IMR-90 (cell line): Measurements from ENCODE around the gene CPSF4L. TPM values are rescaled to one million over a fixed set of nuclear protein-coding genes. Genes with fewer than 3 reads are reported as not detected.

Experiments
- ATAC-seq: fragments of 200-7000 bp; cut with Tn5 transposase; 2 replicates; pipeline ENCODE4 v1.9.1; 2020; ENCODE audit warnings: low read depth, mild to moderate bottlenecking, moderate library complexity
- BruUV-seq: library from RNA; stranded (reverse); fragments of 400-500 nt; replicated peaks from 2 replicates; lab custom pipeline; 2021; lab: Mats Ljungman, UMichigan
- CTCF ChIA-PET: fragments of 300-600 bp; formaldehyde crosslinking; extraction: SDS; loops from one replicate; lab custom pipeline; 2021; ENCODE audit warnings: antibody characterized with exemption; lab: Yijun Ruan, JAX
- POLR2A ChIA-PET: fragments of 300-600 bp; sonication (Branson Sonifier 250); formaldehyde crosslinking; loops from one replicate; lab custom pipeline; 2022; ENCODE audit warnings: antibody characterized with exemption; ENCODE audit not compliant: unreplicated experiment; lab: Charles Lee
- DNase-seq: peaks from one replicate; pipeline ENCODE4 v3.0.0; 2013
- H2AFZ ChIP-seq: replicated peaks from 2 replicates; pipeline ENCODE3; 2013; ENCODE audit warnings: low read length, mild to moderate bottlenecking; ENCODE audit not compliant: poor library complexity
- H2AK5ac ChIP-seq: 2 replicates; pipeline ENCODE4 v1.6.1; 2013; ENCODE audit warnings: low read depth, low read length, inconsistent platforms
- H2AK9ac ChIP-seq: replicated peaks from 2 replicates; pipeline ENCODE3; 2013; ENCODE audit warnings: mild to moderate bottlenecking, low read depth, low read length, moderate library complexity; ENCODE audit not compliant: poor library complexity
- H2BK120ac ChIP-seq: 2 replicates; pipeline ENCODE4 v1.6.1; 2013; ENCODE audit warnings: low read depth, low read length, inconsistent platforms
- H2BK15ac ChIP-seq: 3 replicates; pipeline ENCODE4 v1.6.1; 2013; ENCODE audit warnings: low read depth, low read length, inconsistent platforms
- H2BK20ac ChIP-seq: 2 replicates; pipeline ENCODE4 v1.6.1; 2013; ENCODE audit warnings: low read depth, mild to moderate bottlenecking, inconsistent platforms, low read length, moderate library complexity
- H2BK5ac ChIP-seq: 2 replicates; pipeline ENCODE4 v1.6.1; 2013; ENCODE audit warnings: mild to moderate bottlenecking, low read depth, low read length, inconsistent platforms; ENCODE audit not compliant: poor library complexity, severe bottlenecking
- H3K14ac ChIP-seq: replicated peaks from 2 replicates; pipeline ENCODE4 v1.6.1; 2013; ENCODE audit warnings: low read depth, low read length, inconsistent platforms
- H3K18ac ChIP-seq: 2 replicates; pipeline ENCODE4 v1.6.1; 2013; ENCODE audit warnings: low read depth, low read length, control low read depth
- H3K23ac ChIP-seq: 2 replicates; pipeline ENCODE4 v1.6.1; 2013; ENCODE audit warnings: low read depth, low read length, inconsistent platforms
- H3K27ac ChIP-seq: 2 replicates; pipeline ENCODE4 v1.5.1; 2013; ENCODE audit warnings: mild to moderate bottlenecking, control low read depth, low read length; ENCODE audit not compliant: insufficient read depth
- H3K27me3 ChIP-seq: 2 replicates; pipeline ENCODE4 v1.6.1; 2013; ENCODE audit warnings: low read length; ENCODE audit not compliant: control insufficient read depth, insufficient read depth
- H3K36me3 ChIP-seq: 2 replicates; pipeline ENCODE4 v1.6.1; 2013; ENCODE audit warnings: low read length, mixed read lengths; ENCODE audit not compliant: control insufficient read depth, insufficient read depth
- H3K4ac ChIP-seq: 2 replicates; pipeline ENCODE4 v1.6.1; 2013; ENCODE audit warnings: low read depth, low read length, inconsistent platforms
- H3K4me1 ChIP-seq: 2 replicates; pipeline ENCODE4 v1.6.1; 2013; ENCODE audit warnings: low read length, mixed read lengths; ENCODE audit not compliant: control insufficient read depth, insufficient read depth
- H3K4me2 ChIP-seq: 2 replicates; pipeline ENCODE4 v1.6.1; 2013; ENCODE audit warnings: low read depth, mild to moderate bottlenecking, control low read depth, low read length, moderate library complexity
- H3K4me3 ChIP-seq: 2 replicates; pipeline ENCODE4 v1.5.1; 2013; ENCODE audit warnings: low read depth, mild to moderate bottlenecking, control low read depth, low read length, moderate library complexity; ENCODE audit not compliant: insufficient read depth
- H3K56ac ChIP-seq: 2 replicates; pipeline ENCODE4 v1.6.1; 2013; ENCODE audit warnings: low read length, inconsistent platforms; ENCODE audit not compliant: insufficient read depth; ENCODE audit errors: extremely low read depth
- H3K79me1 ChIP-seq, 2 experiments: 2 replicates each; pipeline ENCODE4 v1.6.1; 2013; ENCODE audit warnings: low read length in 2 of 2, inconsistent platforms in 1 of 2, low read depth in 1 of 2
- H3K9ac ChIP-seq: 2 replicates; pipeline ENCODE4 v1.6.1; 2013; ENCODE audit warnings: low read depth, low read length, control low read depth
- H3K9me1 ChIP-seq: 2 replicates; pipeline ENCODE4 v1.6.1; 2013; ENCODE audit warnings: low read length, inconsistent platforms; ENCODE audit not compliant: insufficient read depth
- H3K9me3 ChIP-seq: 2 replicates; pipeline ENCODE4 v1.6.1; 2013; ENCODE audit warnings: low read length; ENCODE audit not compliant: control insufficient read depth, insufficient read depth
- H4K20me1 ChIP-seq: 2 replicates; pipeline ENCODE4 v1.6.1; 2013; ENCODE audit warnings: low read length, inconsistent platforms; ENCODE audit not compliant: insufficient read depth
- H4K5ac ChIP-seq: 2 replicates; pipeline ENCODE4 v1.6.1; 2013; ENCODE audit warnings: mild to moderate bottlenecking, low read depth, low read length, control low read depth
- H4K8ac ChIP-seq, 2 experiments: 2 replicates each; pipeline ENCODE4 v1.6.1; 2013; ENCODE audit warnings: low read depth in 2 of 2, low read length in 2 of 2, control low read depth in 1 of 2, inconsistent platforms in 1 of 2
- H4K91ac ChIP-seq: 2 replicates; pipeline ENCODE4 v1.6.1; 2013; ENCODE audit warnings: low read depth, low read length, inconsistent platforms; ENCODE audit not compliant: insufficient read depth
- BHLHE40 ChIP-seq: fragments of 150-350 bp; IDR thresholded peaks from 2 replicates; pipeline ENCODE4 v1.6.1; 2016; ENCODE audit warnings: mild to moderate bottlenecking, low read depth, low read length
- CEBPB ChIP-seq: IDR thresholded peaks from 2 replicates; pipeline ENCODE4 v1.6.1; 2012; ENCODE audit warnings: low read depth, low read length, improper control_type of control experiment
- CHD1 ChIP-seq: IDR thresholded peaks from 2 replicates; pipeline ENCODE4 v1.6.1; 2012; ENCODE audit warnings: low read depth, low read length, improper control_type of control experiment
- ELK1 ChIP-seq: fragments of 150-350 bp; IDR thresholded peaks from 2 replicates; pipeline ENCODE4 v1.6.1; 2016; ENCODE audit warnings: low read depth, mild to moderate bottlenecking, low read length, moderate library complexity, borderline replicate concordance
- FOS ChIP-seq: fragments of 150-350 bp; IDR thresholded peaks from 2 replicates; pipeline ENCODE4 v1.6.1; 2016; ENCODE audit warnings: low read depth, low read length
- MAFK ChIP-seq: IDR thresholded peaks from 2 replicates; pipeline ENCODE4 v1.6.1; 2012; ENCODE audit warnings: low read depth, low read length, improper control_type of control experiment
- MAZ ChIP-seq: IDR thresholded peaks from 2 replicates; pipeline ENCODE4 v1.6.1; 2012; ENCODE audit warnings: low read depth, mild to moderate bottlenecking, low read length, improper control_type of control experiment, moderate library complexity, borderline replicate concordance
- MXI1 ChIP-seq: IDR thresholded peaks from 2 replicates; pipeline ENCODE4 v1.6.1; 2012; ENCODE audit warnings: low read depth, mild to moderate bottlenecking, low read length, moderate library complexity, borderline replicate concordance
- NFE2L2 ChIP-seq: fragments of 150-350 bp; IDR thresholded peaks from 2 replicates; pipeline ENCODE4 v1.6.1; 2016; ENCODE audit warnings: low read depth, mild to moderate bottlenecking, low read length
- POLR2A ChIP-seq: IDR thresholded peaks from 2 replicates; pipeline ENCODE4 v1.6.1; 2012; ENCODE audit warnings: mild to moderate bottlenecking, low read depth, low read length
- RAD21 ChIP-seq: IDR thresholded peaks from 2 replicates; pipeline ENCODE4 v1.6.1; 2012; ENCODE audit warnings: low read length, improper control_type of control experiment
- RCOR1 ChIP-seq: IDR thresholded peaks from 2 replicates; pipeline ENCODE4 v1.6.1; 2012; ENCODE audit warnings: mild to moderate bottlenecking, low read length, improper control_type of control experiment; ENCODE audit not compliant: insufficient replicate concordance
- RFX5 ChIP-seq: IDR thresholded peaks from 2 replicates; pipeline ENCODE4 v1.8.0; 2012; ENCODE audit warnings: low read depth, mild to moderate bottlenecking, low read length, moderate library complexity
- SMC3 ChIP-seq: fragments of 150-350 bp; IDR thresholded peaks from 2 replicates; pipeline ENCODE4 v1.6.1; 2016; ENCODE audit warnings: low read depth, mild to moderate bottlenecking, antibody characterized with exemption, low read length, moderate library complexity
- WGBS, 2 experiments: methylation state at CpG; one replicate each; pipeline versions ENCODE4 v1.1.5 to v1.1.7; 2013; ENCODE audit warnings: missing lambda C conversion rate in 2 of 2; ENCODE audit not compliant: insufficient read length in 1 of 2; ENCODE audit errors: extremely low coverage in 2 of 2; 5-methylcytosine and 5-hydroxymethylcytosine counted together
- dilution Hi-C: fragments of 300-500 bp; cut with HindIII; formaldehyde crosslinking; loops from one replicate; pipeline ENCODE4 v1.14.3; 2018; ENCODE audit warnings: low sequenced_read_pairs; ENCODE audit not compliant: unreplicated experiment
- in situ Hi-C: fragments of 300-500 bp; cut with MboI; formaldehyde crosslinking; loops from 3 replicates; pipeline ENCODE4 v1.14.3; 2019; ENCODE audit warnings: low sequenced_read_pairs, inconsistent platforms, mixed read lengths
- intact Hi-C: fragments of 100-400 bp; cut with micrococcal nuclease; formaldehyde crosslinking; loops from 2 replicates; pipeline ENCODE4 v1.10.0; 2022
- polyA plus RNA-seq, 3 experiments: library from polyadenylated mRNA; depleted of rRNA; stranded (reverse); fragments of >200 nt; gene quantifications; 2 replicates each; pipeline ENCODE4 v1.2.3, GENCODE V29; 2012; ENCODE audit warnings: low replicate concordance in 1 of 3
- total RNA-seq: library from RNA; depleted of rRNA; stranded (reverse); fragments of >200 nt; gene quantifications from 2 replicates; pipeline ENCODE4 v1.2.3, GENCODE V29; 2012
- TF ChIP-seq, protein P1 (sequence below): conservative IDR thresholded peaks from 2 replicates; pipeline ENCODE4 v1.5.1; 2012; ENCODE audit warnings: mild to moderate bottlenecking, low read depth, low read length, improper control_type of control experiment
- TF ChIP-seq, protein P2 (sequence below): fragments of 150-350 bp; IDR thresholded peaks from 2 replicates; pipeline ENCODE4 v1.6.1; 2017; ENCODE audit warnings: mild to moderate bottlenecking, antibody characterized with exemption, low read length, low read depth

The CPSF4L gene
- total and polyA plus RNA-seq, 2 of the 4 experiments (the other 2 are of a cell fraction) = not detected

- Histone ChIP-seq H3K4me1 (no peaks in the 10 kb centered on the region), H2AK5ac (no peak overlapping the region), H4K91ac (no peak overlapping the region), H2BK20ac (no peak overlapping the region), H3K9me1 (no peaks in the 10 kb centered on the region; the same call in 1 of the 2 replicates), H4K5ac (no peak overlapping the region), H3K27ac (no peak overlapping the region), H3K79me1 (no peaks in the 10 kb centered on the region), H2BK120ac (no peak overlapping the region), H2BK15ac (no peak overlapping the region), H4K8ac (no peak overlapping the region), H3K18ac (no peak overlapping the region), H4K20me1 (no peaks in the 10 kb centered on the region), H3K14ac (no peak overlapping the region), H3K4me2 (no peak overlapping the region), H3K56ac (no peak overlapping the region), H2AFZ (no peak overlapping the region), H2AK9ac (no peak overlapping the region), H3K4ac (no peak overlapping the region), H3K27me3 (no peaks in the 10 kb centered on the region), H3K9ac (no peak overlapping the region), H2BK5ac (no peak overlapping the region), H3K36me3 (no peaks in the 10 kb centered on the region), H3K23ac (no peak overlapping the region), H3K9me3 (no peaks in the 10 kb centered on the region), H3K4me3 (no peak overlapping the region)
- CTCF ChIA-PET = interaction anchor here (0.6 to 2.9 kb wide), 3 partner anchors 22 to 114 kb away, joined by 3 to 37 read pairs (median 4); no protein-coding TSS in a partner anchor
- dilution Hi-C loops = no loop called here
- intact Hi-C loops = loop anchor here (5.0 kb wide), 1 partner anchor 921 kb away; no protein-coding TSS in a partner anchor
- POLR2A ChIA-PET = no interaction called here
- ATAC-seq (no peak), DNase-seq (no peak)
- no CpG with 5 or more reads among the region's 3 CpGs for WGBS, 2 experiments
- TF ChIP-seq CHD1 (no peak), ELK1 (no peak), NFE2L2 (no peak), MAZ (no peak), RCOR1 (no peak), RFX5 (no peak), BHLHE40 (no peak), MAFK (no peak), SMC3 (no peak), MXI1 (no peak), CEBPB (no peak), POLR2A (no peak), RAD21 (no peak), FOS (no peak)
- TF ChIP-seq, protein P1, sequence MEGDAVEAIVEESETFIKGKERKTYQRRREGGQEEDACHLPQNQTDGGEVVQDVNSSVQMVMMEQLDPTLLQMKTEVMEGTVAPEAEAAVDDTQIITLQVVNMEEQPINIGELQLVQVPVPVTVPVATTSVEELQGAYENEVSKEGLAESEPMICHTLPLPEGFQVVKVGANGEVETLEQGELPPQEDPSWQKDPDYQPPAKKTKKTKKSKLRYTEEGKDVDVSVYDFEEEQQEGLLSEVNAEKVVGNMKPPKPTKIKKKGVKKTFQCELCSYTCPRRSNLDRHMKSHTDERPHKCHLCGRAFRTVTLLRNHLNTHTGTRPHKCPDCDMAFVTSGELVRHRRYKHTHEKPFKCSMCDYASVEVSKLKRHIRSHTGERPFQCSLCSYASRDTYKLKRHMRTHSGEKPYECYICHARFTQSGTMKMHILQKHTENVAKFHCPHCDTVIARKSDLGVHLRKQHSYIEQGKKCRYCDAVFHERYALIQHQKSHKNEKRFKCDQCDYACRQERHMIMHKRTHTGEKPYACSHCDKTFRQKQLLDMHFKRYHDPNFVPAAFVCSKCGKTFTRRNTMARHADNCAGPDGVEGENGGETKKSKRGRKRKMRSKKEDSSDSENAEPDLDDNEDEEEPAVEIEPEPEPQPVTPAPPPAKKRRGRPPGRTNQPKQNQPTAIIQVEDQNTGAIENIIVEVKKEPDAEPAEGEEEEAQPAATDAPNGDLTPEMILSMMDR = no peak
- TF ChIP-seq, protein P2, sequence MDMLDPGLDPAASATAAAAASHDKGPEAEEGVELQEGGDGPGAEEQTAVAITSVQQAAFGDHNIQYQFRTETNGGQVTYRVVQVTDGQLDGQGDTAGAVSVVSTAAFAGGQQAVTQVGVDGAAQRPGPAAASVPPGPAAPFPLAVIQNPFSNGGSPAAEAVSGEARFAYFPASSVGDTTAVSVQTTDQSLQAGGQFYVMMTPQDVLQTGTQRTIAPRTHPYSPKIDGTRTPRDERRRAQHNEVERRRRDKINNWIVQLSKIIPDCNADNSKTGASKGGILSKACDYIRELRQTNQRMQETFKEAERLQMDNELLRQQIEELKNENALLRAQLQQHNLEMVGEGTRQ = no peak
- BruUV-seq = no TSS peak
- in situ Hi-C loops = loop anchor here (5.0 to 25.0 kb wide), 3 partner anchors 116 to 931 kb away; no protein-coding TSS in a partner anchor
These were observed 5.5 kb downstream of the CPSF4L start for GRCh38 chr17:73256220-73256619.
